ENCODE measurements around the gene COL13A1. TPM values are rescaled to one million over a fixed set of nuclear protein-coding genes. Genes with fewer than 3 reads are reported as not detected.

The COL13A1 gene
- total RNA-seq, 1 experiment from 2014 or later, result 5.9 TPM

DNA sequence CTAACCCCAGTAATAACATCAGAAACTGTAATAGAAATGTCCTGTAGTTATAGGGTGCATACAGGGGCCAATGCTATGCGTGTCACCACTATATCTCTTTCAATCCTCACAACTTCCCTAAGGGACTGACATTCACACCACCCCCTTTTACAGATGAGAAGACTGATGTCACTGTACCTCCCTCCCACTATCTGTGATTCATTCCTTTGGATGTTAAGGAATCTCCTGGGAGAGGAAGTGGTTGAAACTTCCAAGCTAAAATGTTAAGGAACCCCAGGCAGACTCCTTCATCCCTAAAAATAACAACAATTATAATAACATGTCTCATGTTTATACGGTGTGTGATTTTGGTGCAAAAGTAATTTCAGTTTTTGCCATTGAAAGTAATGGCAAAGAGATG lies 5.4 kb downstream of the COL13A1 start:
- ChIA-PET CTCF (interaction anchor here (1.2 kb wide), 1 partner anchor 64 kb away, joined by 3 read pairs; no protein-coding TSS in a partner anchor), POLR2A (no interaction called here), RAD21 (ENCODE audit: low non-redundant PET in 1 of 2, low total read pairs in 2 of 2, uncharacterized antibody in 2 of 2, unreplicated experiment in 2 of 2) (no interaction called here)
- Histone ChIP-seq H2AFZ (ENCODE audit: low read depth, low read length, poor library complexity, severe bottlenecking) (no peak overlapping the region), H3K27ac (ENCODE audit: low read depth, low read length) (no peak overlapping the region), H3K9me2 (ENCODE audit: insufficient read depth) (no peaks in the 10 kb centered on the region), H3K9ac (ENCODE audit: low read length) (peak overlapping the region; percentile 30), H4K20me1 (ENCODE audit: insufficient read depth) (no peaks in the 10 kb centered on the region), H3K27me3 (ENCODE audit: insufficient read depth, low read length) (no peaks in the 10 kb centered on the region), H3K79me2 (ENCODE audit: insufficient read depth, low read length) (no peaks in the 10 kb centered on the region), H3K36me3 (ENCODE audit: control insufficient read depth in 1 of 2, insufficient read depth in 2 of 2, low read length in 2 of 2) (no peaks in the 10 kb centered on the region), H3K4me2 (ENCODE audit: low read length) (peak overlapping the region; percentile 56), H3K9me3 (ENCODE audit: control insufficient read depth in 1 of 2, insufficient read depth in 1 of 2, low read depth in 1 of 2, low read length in 2 of 2) (no peaks in the 10 kb centered on the region), H3K4me1 (ENCODE audit: control insufficient read depth in 1 of 2, insufficient read depth in 2 of 2, low read length in 2 of 2) (peaks cover 11 to 43% of the 10 kb centered on the region in 2 experiments), H3K4me3 (replicated peaks in 1 of 2; ENCODE audit: low read depth in 1 of 2, low read length in 2 of 2) (peak overlapping the region in 1 of 2 experiments; percentile 14; a peak in 3 of 4 replicates)
- intact Hi-C loops (cut with micrococcal nuclease), result no loop called here
- peak; percentile 63 for ATAC-seq
- TF ChIP-seq ZNF274 (IDR thresholded peaks at IDR 0.05; ENCODE audit: low read depth, low read length) (no peak), CBX3 (IDR thresholded peaks at IDR 0.05; ENCODE audit: low read depth) (peak; percentile 54; the same call in 1 of the 2 replicates), POLR2AphosphoS5 (IDR thresholded peaks at IDR 0.05; ENCODE audit: low read depth, low read length) (no peak), EZH2phosphoT487 (IDR thresholded peaks at IDR 0.05; ENCODE audit: borderline replicate concordance) (no peak)
- TF ChIP-seq, protein P1, sequence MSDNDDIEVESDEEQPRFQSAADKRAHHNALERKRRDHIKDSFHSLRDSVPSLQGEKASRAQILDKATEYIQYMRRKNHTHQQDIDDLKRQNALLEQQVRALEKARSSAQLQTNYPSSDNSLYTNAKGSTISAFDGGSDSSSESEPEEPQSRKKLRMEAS (IDR thresholded peaks at IDR 0.05), result 0 out of 2 replicates have a peak, but pooled peaks have one; percentile 27
- no TSS peak for BruUV-seq (replicated peaks)
- peak; percentile 45 for DNase-seq (ENCODE audit: low read depth, low spot score)

DNA sequence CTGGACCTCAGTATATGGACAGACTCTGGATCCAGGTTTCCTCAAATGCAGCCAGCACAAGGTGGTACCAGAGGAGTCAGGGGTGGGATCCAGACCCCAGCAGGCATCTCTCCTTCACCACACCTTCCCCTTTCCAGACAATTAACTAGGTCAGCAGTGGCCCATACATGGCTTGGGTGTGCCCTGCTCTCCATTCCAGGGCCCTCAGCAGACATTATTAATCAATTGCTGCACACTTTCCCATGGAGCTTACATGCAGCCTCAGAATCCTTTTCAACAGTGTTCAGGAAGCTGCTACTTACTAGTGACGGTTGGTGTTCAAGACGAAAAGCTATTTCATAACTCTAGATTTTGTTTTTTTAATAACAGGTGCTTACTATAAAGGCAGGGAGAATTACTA lies 6.0 kb downstream of the COL13A1 start:
- Histone ChIP-seq H3K9me2 (ENCODE audit: insufficient read depth) (no peaks in the 10 kb centered on the region), H3K9me3 (ENCODE audit: control insufficient read depth in 1 of 2, insufficient read depth in 1 of 2, low read depth in 1 of 2, low read length in 2 of 2) (no peaks in the 10 kb centered on the region), H3K79me2 (ENCODE audit: insufficient read depth, low read length) (no peaks in the 10 kb centered on the region), H3K4me1 (ENCODE audit: control insufficient read depth in 1 of 2, insufficient read depth in 2 of 2, low read length in 2 of 2) (peaks cover 11 to 43% of the 10 kb centered on the region in 2 experiments), H2AFZ (ENCODE audit: low read depth, low read length, poor library complexity, severe bottlenecking) (peak overlapping the region; percentile 19), H3K4me2 (ENCODE audit: low read length) (peak overlapping the region; percentile 56), H4K20me1 (ENCODE audit: insufficient read depth) (no peaks in the 10 kb centered on the region), H3K27ac (ENCODE audit: low read depth, low read length) (no peak overlapping the region; the same call in 1 of the 2 replicates), H3K27me3 (ENCODE audit: insufficient read depth, low read length) (no peaks in the 10 kb centered on the region), H3K4me3 (replicated peaks in 1 of 2; ENCODE audit: low read depth in 1 of 2, low read length in 2 of 2) (peak overlapping the region in 1 of 2 experiments; percentile 14; a peak in 2 of 4 replicates), H3K36me3 (ENCODE audit: control insufficient read depth in 1 of 2, insufficient read depth in 2 of 2, low read length in 2 of 2) (no peaks in the 10 kb centered on the region), H3K9ac (ENCODE audit: low read length) (peak overlapping the region; percentile 30)
- ChIA-PET CTCF (interaction anchor here (1.2 kb wide), 1 partner anchor 64 kb away, joined by 3 read pairs; no protein-coding TSS in a partner anchor), RAD21 (ENCODE audit: low non-redundant PET in 1 of 2, low total read pairs in 2 of 2, uncharacterized antibody in 2 of 2, unreplicated experiment in 2 of 2) (no interaction called here), POLR2A (no interaction called here)
- no TSS peak for BruUV-seq (replicated peaks)
- peak; percentile 46 for DNase-seq (ENCODE audit: low read depth, low spot score)
- intact Hi-C loops (cut with micrococcal nuclease), result no loop called here
- peak; percentile 57 for ATAC-seq
- TF ChIP-seq ZNF274 (IDR thresholded peaks at IDR 0.05; ENCODE audit: low read depth, low read length) (no peak), YY1 (IDR thresholded peaks at IDR 0.05; ENCODE audit: extremely low read depth, insufficient replicate concordance, low read depth, low read length) (peak; percentile 23), EZH2 (IDR thresholded peaks at IDR 0.05) (no peak), CEBPB (IDR thresholded peaks at IDR 0.05; ENCODE audit: low read depth) (no peak), EZH2phosphoT487 (IDR thresholded peaks at IDR 0.05; ENCODE audit: borderline replicate concordance) (no peak)
- TF ChIP-seq, protein P2, sequence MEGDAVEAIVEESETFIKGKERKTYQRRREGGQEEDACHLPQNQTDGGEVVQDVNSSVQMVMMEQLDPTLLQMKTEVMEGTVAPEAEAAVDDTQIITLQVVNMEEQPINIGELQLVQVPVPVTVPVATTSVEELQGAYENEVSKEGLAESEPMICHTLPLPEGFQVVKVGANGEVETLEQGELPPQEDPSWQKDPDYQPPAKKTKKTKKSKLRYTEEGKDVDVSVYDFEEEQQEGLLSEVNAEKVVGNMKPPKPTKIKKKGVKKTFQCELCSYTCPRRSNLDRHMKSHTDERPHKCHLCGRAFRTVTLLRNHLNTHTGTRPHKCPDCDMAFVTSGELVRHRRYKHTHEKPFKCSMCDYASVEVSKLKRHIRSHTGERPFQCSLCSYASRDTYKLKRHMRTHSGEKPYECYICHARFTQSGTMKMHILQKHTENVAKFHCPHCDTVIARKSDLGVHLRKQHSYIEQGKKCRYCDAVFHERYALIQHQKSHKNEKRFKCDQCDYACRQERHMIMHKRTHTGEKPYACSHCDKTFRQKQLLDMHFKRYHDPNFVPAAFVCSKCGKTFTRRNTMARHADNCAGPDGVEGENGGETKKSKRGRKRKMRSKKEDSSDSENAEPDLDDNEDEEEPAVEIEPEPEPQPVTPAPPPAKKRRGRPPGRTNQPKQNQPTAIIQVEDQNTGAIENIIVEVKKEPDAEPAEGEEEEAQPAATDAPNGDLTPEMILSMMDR (IDR thresholded peaks at IDR 0.05 in 2 of 3, conservative IDR thresholded peaks at IDR 0.05 in 1 of 3; ENCODE audit: borderline replicate concordance in 1 of 3, insufficient read depth in 1 of 3, low read depth in 2 of 3, low read length in 2 of 3), result no peak
